Kidney (tissue), 14 donors: Measurements from ENCODE around the gene CCNJL. TPM values are rescaled to one million over a fixed set of nuclear protein-coding genes. Genes with fewer than 3 reads are reported as not detected.

Experiments used
- DNase-seq, 5 donors: peaks; one replicate each; pipeline ENCODE4 v3.0.0-alpha.2; 2013 to 2020
- FAIRE-seq: peaks from 2 replicates; lab custom pipeline; 2012; peaks lifted over from hg19 to GRCh38; lab: Jason Lieb, UNC
- H3K27ac ChIP-seq, 2 donors: one replicate each; pipeline ENCODE4 v1.7.0; 2013; ENCODE audit warnings: low read depth in 2 of 2, low read length in 2 of 2, inconsistent platforms in 1 of 2
- H3K27me3 ChIP-seq: one replicate; pipeline ENCODE4 v1.7.1; 2013; ENCODE audit warnings: low read length, inconsistent platforms; ENCODE audit not compliant: control insufficient read depth, insufficient read depth
- H3K36me3 ChIP-seq, 3 donors: one replicate each; pipeline versions ENCODE4 v1.7.0 to v1.7.1; 2013; ENCODE audit warnings: low read length in 3 of 3, control low read depth in 1 of 3, inconsistent platforms in 1 of 3; ENCODE audit not compliant: insufficient read depth in 3 of 3, control insufficient read depth in 2 of 3
- H3K4me1 ChIP-seq, 3 donors: one replicate each; pipeline versions ENCODE4 v1.7.0 to v1.7.1; 2013; ENCODE audit warnings: low read length in 3 of 3, inconsistent platforms in 1 of 3, low read depth in 1 of 3; ENCODE audit not compliant: control insufficient read depth in 2 of 3, insufficient read depth in 2 of 3
- H3K4me3 ChIP-seq, 3 donors: one replicate each; pipeline versions ENCODE4 v1.7.0 to v1.8.1; 2013; ENCODE audit warnings: low read length in 3 of 3, control low read depth in 1 of 3, inconsistent platforms in 1 of 3
- H3K9ac ChIP-seq, 3 donors: one replicate each; pipeline versions ENCODE4 v1.7.0 to v1.7.1; 2013; ENCODE audit warnings: low read length in 3 of 3, control low read depth in 1 of 3, inconsistent platforms in 1 of 3
- H3K9me3 ChIP-seq, 3 donors: one replicate each; pipeline versions ENCODE4 v1.7.0 to v1.7.1; 2013; ENCODE audit warnings: low read length in 3 of 3, control low read depth in 1 of 3, inconsistent platforms in 1 of 3; ENCODE audit not compliant: control insufficient read depth in 2 of 3, insufficient read depth in 1 of 3
- intact Hi-C: fragments of 100-400 bp; cut with DNase I; formaldehyde crosslinking; loops from one replicate; pipeline ENCODE4 v1.11.1; 2022
- polyA plus RNA-seq: library from polyadenylated mRNA; stranded (reverse); fragments of 350-450 nt; fragmentation: Illumina TruSeq; extraction: RNeasy Lipid Tissue Mini Kit (QIAGEN cat#74804); gene quantifications from one replicate; pipeline ENCODE4 v1.2.3, GENCODE V29; 2014; ENCODE audit warnings: low read depth, low replicate concordance; ENCODE audit not compliant: insufficient read depth
- total RNA-seq: library from RNA; stranded (reverse); fragmentation: NEBNext Ultra II Directional; extraction: Animal tissue kit (Norgen Biotek cat#: 25700); gene quantifications from one replicate; pipeline ENCODE4 v1.2.1, GENCODE V29; 2021
- TF ChIP-seq, protein P1 (sequence below): IDR thresholded peaks from 3 replicates; pipeline ENCODE4 v1.5.1; 2012; ENCODE audit warnings: mild to moderate bottlenecking, moderate library complexity, borderline replicate concordance; ENCODE audit not compliant: insufficient read depth; ENCODE audit errors: extremely low read depth
- donor health status: control.
- donor health status: control.
- donor health status: control.
- donor health status: control.
- donor health status: control.
- donor health status: DM: yes; HTN: yes; CAD: no.
- donor health status: Normal renal cell carcinoma (clear cell type).

The CCNJL gene
- total and polyA plus RNA-seq, 2 donors from 2014 or later = 1.6 to 3.8 TPM

DNA sequence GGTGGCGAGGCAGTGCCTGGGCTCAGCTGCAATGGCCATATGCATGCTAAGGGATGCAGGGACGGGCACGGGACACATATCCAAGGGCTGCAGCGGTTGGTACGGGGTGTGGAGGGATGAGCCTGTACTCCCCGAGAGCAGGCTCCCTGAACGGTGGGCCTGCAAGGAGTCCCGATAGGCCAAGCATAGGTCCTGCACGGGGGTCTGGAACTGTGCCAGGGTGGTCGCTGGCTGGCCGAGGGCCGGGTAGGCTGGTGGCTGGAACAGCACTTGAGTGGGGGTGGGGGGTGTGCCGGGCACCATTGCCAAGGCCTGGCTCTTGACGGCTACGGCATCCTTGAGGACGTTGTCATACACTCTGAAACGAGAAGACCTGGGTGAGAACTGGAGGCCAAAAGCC is 58.9 kb downstream of the CCNJL start:
- FAIRE-seq = no peak
- no peak overlapping the region for H3K27ac ChIP-seq

DNA sequence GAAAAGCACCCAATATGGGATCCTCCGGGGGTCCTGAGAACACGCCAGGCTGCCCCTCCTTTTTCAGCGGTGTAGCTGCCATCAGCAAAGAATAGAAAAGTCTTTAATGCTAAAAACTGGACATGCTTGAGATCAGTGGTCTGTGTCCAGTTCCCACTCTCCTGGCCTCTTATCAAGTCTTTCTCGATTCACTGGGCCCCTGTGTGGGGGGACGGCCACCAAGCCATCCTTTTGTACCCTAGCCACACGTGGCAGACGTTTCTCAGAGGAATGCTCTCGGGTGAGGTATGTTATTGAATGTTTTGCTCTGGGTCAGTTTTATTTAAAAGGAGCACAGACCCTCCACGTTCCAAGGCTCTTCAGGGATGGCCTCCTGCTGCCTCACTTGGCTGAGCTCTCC is 59.4 kb downstream of the CCNJL start:
- Histone ChIP-seq H3K4me3 (no peak overlapping the region), H3K9ac (no peak overlapping the region), H3K9me3 (no peaks in the 10 kb centered on the region), H3K36me3 (peaks cover 0 to 15% (median 2%) of the 10 kb centered on the region in 3 donors), H3K27ac (no peak overlapping the region), H3K4me1 (no peaks in the 10 kb centered on the region), H3K27me3 (no peaks in the 10 kb centered on the region)
- TF ChIP-seq, protein P1, sequence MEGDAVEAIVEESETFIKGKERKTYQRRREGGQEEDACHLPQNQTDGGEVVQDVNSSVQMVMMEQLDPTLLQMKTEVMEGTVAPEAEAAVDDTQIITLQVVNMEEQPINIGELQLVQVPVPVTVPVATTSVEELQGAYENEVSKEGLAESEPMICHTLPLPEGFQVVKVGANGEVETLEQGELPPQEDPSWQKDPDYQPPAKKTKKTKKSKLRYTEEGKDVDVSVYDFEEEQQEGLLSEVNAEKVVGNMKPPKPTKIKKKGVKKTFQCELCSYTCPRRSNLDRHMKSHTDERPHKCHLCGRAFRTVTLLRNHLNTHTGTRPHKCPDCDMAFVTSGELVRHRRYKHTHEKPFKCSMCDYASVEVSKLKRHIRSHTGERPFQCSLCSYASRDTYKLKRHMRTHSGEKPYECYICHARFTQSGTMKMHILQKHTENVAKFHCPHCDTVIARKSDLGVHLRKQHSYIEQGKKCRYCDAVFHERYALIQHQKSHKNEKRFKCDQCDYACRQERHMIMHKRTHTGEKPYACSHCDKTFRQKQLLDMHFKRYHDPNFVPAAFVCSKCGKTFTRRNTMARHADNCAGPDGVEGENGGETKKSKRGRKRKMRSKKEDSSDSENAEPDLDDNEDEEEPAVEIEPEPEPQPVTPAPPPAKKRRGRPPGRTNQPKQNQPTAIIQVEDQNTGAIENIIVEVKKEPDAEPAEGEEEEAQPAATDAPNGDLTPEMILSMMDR = no peak
- DNase-seq (no peak), FAIRE-seq (no peak)
- intact Hi-C loops = no loop called here

More for the DNA sequence above, 58.9 kb downstream of the CCNJL start:
- H3K9ac ChIP-seq = no peak overlapping the region
- no peaks in the 10 kb centered on the region for H3K4me1 ChIP-seq
- no peaks in the 10 kb centered on the region for H3K27me3 ChIP-seq
- H3K36me3 ChIP-seq = peaks cover 0 to 15% (median 2%) of the 10 kb centered on the region in 3 donors
- no peak for DNase-seq
- H3K9me3 ChIP-seq = no peaks in the 10 kb centered on the region
- intact Hi-C loops = no loop called here
- TF ChIP-seq, protein P1 = no peak
- H3K4me3 ChIP-seq = no peak overlapping the region

DNA sequence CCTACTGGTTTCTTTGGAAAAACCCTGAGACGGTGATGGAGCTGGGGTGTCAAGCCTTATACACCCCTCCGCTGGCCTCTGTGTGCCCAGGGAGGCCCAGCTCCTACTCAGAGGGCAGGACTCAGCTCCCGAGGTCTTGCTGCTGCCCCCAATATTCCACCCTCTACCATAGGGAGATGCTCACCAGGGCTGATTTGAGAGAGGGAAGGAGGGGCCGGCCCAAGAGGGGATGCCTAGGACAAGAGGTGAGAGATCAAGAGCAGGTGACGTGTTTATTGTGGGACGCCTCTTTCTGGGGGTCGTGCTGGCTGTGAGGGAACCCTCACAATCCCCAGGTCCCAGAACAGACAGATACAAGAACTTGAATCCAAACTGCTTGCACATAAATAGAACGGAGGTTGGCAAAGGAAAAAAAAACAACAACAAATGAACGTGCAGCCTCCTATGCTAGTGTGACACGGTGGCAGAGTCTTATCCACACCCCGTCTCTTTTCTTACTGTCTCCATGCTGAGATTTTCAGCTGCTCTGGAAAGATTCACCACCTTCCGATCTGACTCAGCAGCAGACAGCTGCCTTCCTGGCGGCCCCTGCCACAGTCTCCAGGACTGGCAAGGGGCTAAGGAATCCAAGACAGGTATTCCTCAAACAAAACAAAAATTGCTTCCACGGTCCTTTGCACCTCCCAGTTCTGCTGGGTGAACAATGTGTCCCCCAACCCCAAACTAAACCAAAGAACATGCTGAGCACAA is 60.8 kb downstream of the CCNJL start:
- no peaks in the 10 kb centered on the region for H3K4me1 ChIP-seq
- no peaks in the 10 kb centered on the region for H3K9me3 ChIP-seq
- FAIRE-seq (no peak), DNase-seq (no peak)
- H3K27ac ChIP-seq = no peak overlapping the region
- H3K36me3 ChIP-seq = peaks cover 0 to 15% (median 2%) of the 10 kb centered on the region in 3 donors
- no peak overlapping the region for H3K9ac ChIP-seq
- intact Hi-C loops = no loop called here
- TF ChIP-seq, protein P1 = no peak
- H3K27me3 ChIP-seq = no peaks in the 10 kb centered on the region
- no peak overlapping the region for H3K4me3 ChIP-seq

DNA sequence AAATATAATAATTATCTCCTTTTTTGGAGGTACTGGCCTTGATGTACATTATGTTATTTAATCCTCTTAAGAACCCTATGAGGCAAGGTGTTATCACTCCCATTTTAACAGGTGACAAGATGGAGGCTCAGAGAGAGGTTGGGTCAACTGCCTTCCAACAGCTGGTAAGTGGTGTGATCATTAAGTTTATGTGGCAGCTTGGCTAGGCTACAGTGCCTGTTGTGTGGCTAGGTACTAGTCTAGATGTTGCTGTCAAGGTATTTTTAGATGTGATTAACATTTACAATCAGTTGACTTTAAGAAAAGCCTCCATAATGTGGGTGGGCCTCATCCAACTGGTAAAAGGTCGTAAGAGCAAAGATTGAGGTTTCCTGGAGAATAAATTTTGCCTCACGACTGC is 61.5 kb downstream of the CCNJL start:
- H3K4me1 ChIP-seq = no peaks in the 10 kb centered on the region
- no peak overlapping the region for H3K27ac ChIP-seq
- DNase-seq (no peak), FAIRE-seq (no peak)
- H3K36me3 ChIP-seq = peaks cover 0 to 15% (median 2%) of the 10 kb centered on the region in 3 donors
- TF ChIP-seq, protein P1 = no peak
- intact Hi-C loops = no loop called here
- no peaks in the 10 kb centered on the region for H3K9me3 ChIP-seq
- no peak overlapping the region for H3K4me3 ChIP-seq
- no peaks in the 10 kb centered on the region for H3K27me3 ChIP-seq
- no peak overlapping the region for H3K9ac ChIP-seq
